SK-N-SH (cell line): ENCODE results near the gene PYCARD. TPM values are rescaled to one million over a fixed set of nuclear protein-coding genes. Genes with fewer than 3 reads are reported as not detected.

Experiments used
- CTCF ChIA-PET: fragments of 300-600, 350-600 bp; formaldehyde crosslinking; extraction: SDS; loops from one replicate; lab custom pipeline; 2021; lab: Yijun Ruan, JAX
- POLR2A ChIA-PET: fragments of 350-600 bp; sonication (Branson Sonifier 250); formaldehyde crosslinking; extraction: SDS; loops from one replicate; lab custom pipeline; 2020; ENCODE audit warnings: antibody characterized with exemption, inconsistent platforms; lab: Yijun Ruan, JAX
- DNase-seq: peaks from one replicate; pipeline ENCODE4 v3.0.0; 2012
- H2AFZ ChIP-seq: fragments of 200-600 bp; sonication (generic); 2 replicates; pipeline ENCODE4 v1.8.1; 2016; ENCODE audit warnings: antibody characterized with exemption, mild to moderate bottlenecking, low read depth
- H3F3A ChIP-seq: fragments of 200-600 bp; sonication (generic); replicated peaks from 2 replicates; pipeline ENCODE3; 2016; ENCODE audit warnings: antibody characterized with exemption, mild to moderate bottlenecking; ENCODE audit not compliant: insufficient read depth
- H3K27ac ChIP-seq, 2 experiments: fragments of 200-500 bp in 1 of 2; fragments of 200-600 bp in 1 of 2; sonication (Bioruptor generic) in 1 of 2; sonication (generic), shearing (Covaris generic) in 1 of 2; 2 replicates each; pipeline versions ENCODE4 v1.5.1 to v1.6.1; 2014 to 2016; ENCODE audit warnings: low read depth in 2 of 2, inconsistent platforms in 1 of 2, low read length in 1 of 2, mild to moderate bottlenecking in 1 of 2, mixed read lengths in 1 of 2
- H3K27me3 ChIP-seq: fragments of 200-600 bp; sonication (generic), shearing (Covaris generic); 2 replicates; pipeline ENCODE4 v1.6.1; 2016; ENCODE audit warnings: mixed run types; ENCODE audit not compliant: insufficient read depth
- H3K36me3 ChIP-seq, 2 experiments: fragments of 200-500 bp in 1 of 2; fragments of 200-600 bp in 1 of 2; sonication (Bioruptor generic) in 1 of 2; sonication (generic) in 1 of 2; replicated peaks in 1 of 2; 2 replicates each; pipeline versions ENCODE3 to v1.5.1; 2014 to 2016; ENCODE audit warnings: low read length in 1 of 2, mild to moderate bottlenecking in 1 of 2; ENCODE audit not compliant: insufficient read depth in 2 of 2, control insufficient read depth in 1 of 2
- H3K4me1 ChIP-seq, 2 experiments: fragments of 200-500 bp in 1 of 2; fragments of 200-600 bp in 1 of 2; sonication (Bioruptor generic) in 1 of 2; sonication (generic), shearing (Covaris generic) in 1 of 2; 2 replicates each; pipeline versions ENCODE4 v1.5.1 to v1.6.1; 2014 to 2016; ENCODE audit warnings: low read depth in 1 of 2, low read length in 1 of 2, mixed run types in 1 of 2; ENCODE audit not compliant: insufficient read depth in 2 of 2, control insufficient read depth in 1 of 2
- H3K4me2 ChIP-seq: fragments of 200-600 bp; sonication (generic), shearing (Covaris generic); 2 replicates; pipeline ENCODE4 v1.6.1; 2017; ENCODE audit warnings: mixed run types
- H3K4me3 ChIP-seq, 2 experiments: fragments of 200-500 bp in 1 of 2; fragments of 200-600 bp in 1 of 2; sonication (Bioruptor generic) in 1 of 2; sonication (generic), shearing (Covaris generic) in 1 of 2; 2 replicates each; pipeline versions ENCODE4 v1.5.1 to v1.8.1; 2014 to 2016; ENCODE audit warnings: low read depth in 2 of 2, inconsistent platforms in 1 of 2, low read length in 1 of 2, mild to moderate bottlenecking in 1 of 2, mixed read lengths in 1 of 2, moderate library complexity in 1 of 2
- H3K79me2 ChIP-seq: fragments of 200-600 bp; sonication (generic); 2 replicates; pipeline ENCODE4 v1.8.1; 2017; ENCODE audit warnings: mild to moderate bottlenecking; ENCODE audit not compliant: insufficient read depth
- H3K9ac ChIP-seq: fragments of 200-600 bp; sonication (generic); 2 replicates; pipeline ENCODE4 v1.6.1; 2017; ENCODE audit warnings: mixed run types
- H3K9me2 ChIP-seq: fragments of 200-600 bp; sonication (generic); 2 replicates; pipeline ENCODE4 v1.6.1; 2017; ENCODE audit warnings: mixed run types
- H3K9me3 ChIP-seq: fragments of 200-600 bp; sonication (generic); 2 replicates; pipeline ENCODE4 v1.6.1; 2017; ENCODE audit warnings: mixed run types, mild to moderate bottlenecking, moderate library complexity
- H4K20me1 ChIP-seq: fragments of 200-600 bp; sonication (generic); 2 replicates; pipeline ENCODE4 v1.6.1; 2017; ENCODE audit warnings: mild to moderate bottlenecking, mixed run types; ENCODE audit not compliant: insufficient read depth
- CHD2 ChIP-seq: fragments of 150-350 bp; IDR thresholded peaks from 2 replicates; pipeline ENCODE4 v1.6.1; 2018; ENCODE audit warnings: low read length; ENCODE audit not compliant: partially characterized antibody
- ELF1 ChIP-seq: IDR thresholded peaks from 2 replicates; pipeline ENCODE4 v1.4.0; 2012
- FOSL2 ChIP-seq: IDR thresholded peaks from 2 replicates; pipeline ENCODE4 v1.4.0; 2012; ENCODE audit warnings: low read depth, mild to moderate bottlenecking, moderate library complexity, borderline replicate concordance
- FOXJ3 ChIP-seq: sonication (generic); formaldehyde crosslinking; IDR thresholded peaks from 2 replicates; pipeline ENCODE4 v1.5.1; 2020; ENCODE audit warnings: mild to moderate bottlenecking, missing genetic modification reagents
- FOXM1 ChIP-seq: IDR thresholded peaks from 2 replicates; pipeline ENCODE4 v1.4.0; 2012; ENCODE audit warnings: low read depth, mild to moderate bottlenecking
- GABPA ChIP-seq: IDR thresholded peaks from 2 replicates; pipeline ENCODE4 v1.4.0; 2012; ENCODE audit warnings: low read depth, mild to moderate bottlenecking
- GATA2 ChIP-seq: sonication (generic); formaldehyde crosslinking; IDR thresholded peaks from 2 replicates; pipeline ENCODE4 v1.5.0; 2020; ENCODE audit warnings: mild to moderate bottlenecking, missing genetic modification reagents
- MEF2A ChIP-seq: IDR thresholded peaks from 2 replicates; pipeline ENCODE4 v1.4.0; 2012; ENCODE audit warnings: low read depth, borderline replicate concordance
- NFIC ChIP-seq: IDR thresholded peaks from 2 replicates; pipeline ENCODE4 v1.4.0; 2012; ENCODE audit warnings: borderline replicate concordance
- NRF1 ChIP-seq: IDR thresholded peaks from 2 replicates; pipeline ENCODE4 v1.6.1; 2012; ENCODE audit warnings: low read depth, mild to moderate bottlenecking, low read length
- RCOR1 ChIP-seq: fragments of 150-350 bp; IDR thresholded peaks from 2 replicates; pipeline ENCODE4 v1.6.1; 2017; ENCODE audit warnings: antibody characterized with exemption, low read length
- REST ChIP-seq: IDR thresholded peaks from 2 replicates; pipeline ENCODE4 v1.6.1; 2012; ENCODE audit warnings: mild to moderate bottlenecking, low read depth, low read length, moderate library complexity
- RFX5 ChIP-seq: IDR thresholded peaks from 2 replicates; pipeline ENCODE4 v1.6.1; 2012; ENCODE audit warnings: mild to moderate bottlenecking, improper control_type of control experiment, low read length
- RXRA ChIP-seq: IDR thresholded peaks from 2 replicates; pipeline ENCODE4 v1.4.0; 2012; ENCODE audit warnings: low read depth, mild to moderate bottlenecking, borderline replicate concordance
- SIN3A ChIP-seq: IDR thresholded peaks from 2 replicates; pipeline ENCODE4 v1.6.1; 2012; ENCODE audit warnings: low read depth, mild to moderate bottlenecking, low read length, moderate library complexity, borderline replicate concordance
- TCF12 ChIP-seq: IDR thresholded peaks from 2 replicates; pipeline ENCODE4 v1.4.0; 2012
- TEAD4 ChIP-seq: IDR thresholded peaks from 2 replicates; pipeline ENCODE4 v1.4.0; 2012; ENCODE audit warnings: mild to moderate bottlenecking, borderline replicate concordance; ENCODE audit not compliant: insufficient read depth
- USF1 ChIP-seq: IDR thresholded peaks from 2 replicates; pipeline ENCODE4 v1.4.0; 2012; ENCODE audit warnings: low read depth, borderline replicate concordance
- USF2 ChIP-seq: fragments of 150-350 bp; IDR thresholded peaks from 2 replicates; pipeline ENCODE4 v1.6.1; 2017; ENCODE audit warnings: antibody characterized with exemption, low read length, low read depth, borderline replicate concordance
- WGBS: methylation state at CpG from one replicate; pipeline ENCODE4 v1.1.6; 2017; ENCODE audit warnings: low lambda C conversion rate; 5-methylcytosine and 5-hydroxymethylcytosine counted together
- polyA plus RNA-seq, 3 experiments: library from polyadenylated mRNA; depleted of rRNA; stranded (reverse); fragments of >200 nt; gene quantifications; 2 replicates each; pipeline ENCODE4 v1.2.3, GENCODE V29; 2012

PYCARD gene
- polyA plus RNA-seq, 1 of the 3 experiments (the other 2 are of a cell fraction): 0.28 TPM

- CTCF ChIA-PET: no interaction called here
- POLR2A ChIA-PET: no interaction called here
Observed at GRCh38 chr16:31219154-31219741, 16.7 kb upstream of the PYCARD start.

GRCh38 chr16:31217136-31217530 lies 14.6 kb upstream of the PYCARD start:
- Histone ChIP-seq H3K4me1 (no peaks in the 10 kb centered on the region; a peak in 1 of 4 replicates), H3K27ac (no peak overlapping the region), H2AFZ (no peak overlapping the region), H3K9me2 (no peaks in the 10 kb centered on the region), H4K20me1 (no peaks in the 10 kb centered on the region), H3F3A (no peaks in the 10 kb centered on the region), H3K4me2 (no peak overlapping the region), H3K9me3 (no peaks in the 10 kb centered on the region), H3K36me3 (no peaks in the 10 kb centered on the region), H3K4me3 (no peak overlapping the region), H3K79me2 (no peaks in the 10 kb centered on the region), H3K27me3 (peaks cover 77% of the 10 kb centered on the region), H3K9ac (no peak overlapping the region)
- TF ChIP-seq RXRA: no peak
- no peak for TF ChIP-seq RFX5
- no peak for TF ChIP-seq FOXM1
- no peak for TF ChIP-seq RCOR1
- TF ChIP-seq TEAD4: no peak
- no peak for TF ChIP-seq NFIC
- no peak for TF ChIP-seq CHD2
- no peak for TF ChIP-seq USF1
- TF ChIP-seq TCF12: no peak
- TF ChIP-seq USF2: no peak
- TF ChIP-seq FOSL2: no peak
- no peak for TF ChIP-seq FOXJ3 (CRISPR knock-in tag)
- TF ChIP-seq NRF1: no peak
- no peak for TF ChIP-seq MEF2A
- TF ChIP-seq GATA2 (CRISPR knock-in tag): no peak
- no peak for TF ChIP-seq SIN3A
- TF ChIP-seq REST: no peak
- no peak for DNase-seq
- ChIA-PET CTCF (interaction anchor here (0.6 to 1.2 kb wide), 3 partner anchors 9 to 226 kb away, joined by 3 to 4 read pairs (median 3); no protein-coding TSS in a partner anchor), POLR2A (interaction anchor here (0.8 kb wide), 1 partner anchor 37 kb away, joined by 4 read pairs; no protein-coding TSS in a partner anchor)
- 1% methylated on average over 4 of the region's 4 CpGs for WGBS

More at GRCh38 chr16:31219154-31219741, 16.7 kb upstream of the PYCARD start:
- Histone ChIP-seq H4K20me1 (no peaks in the 10 kb centered on the region), H3K27me3 (peaks cover 73% of the 10 kb centered on the region), H3K9me2 (no peaks in the 10 kb centered on the region), H3K9me3 (no peaks in the 10 kb centered on the region), H3K4me1 (no peaks in the 10 kb centered on the region; a peak in 1 of 4 replicates), H3K79me2 (no peaks in the 10 kb centered on the region), H3K36me3 (no peaks in the 10 kb centered on the region), H3K4me2 (no peak overlapping the region), H3K4me3 (no peak overlapping the region), H3F3A (no peaks in the 10 kb centered on the region), H2AFZ (no peak overlapping the region), H3K9ac (no peak overlapping the region), H3K27ac (no peak overlapping the region)
- TF ChIP-seq MEF2A (no peak), ELF1 (no peak), RCOR1 (no peak), GABPA (no peak)
- WGBS: 12% methylated on average over 7 of the region's 15 CpGs
- no peak for DNase-seq
